ENCODE measurements around the gene SPSB4.
A peak's percentile ranks its signal among the peaks of the same experiment; 100 is the strongest.

Gene SPSB4

DNA sequence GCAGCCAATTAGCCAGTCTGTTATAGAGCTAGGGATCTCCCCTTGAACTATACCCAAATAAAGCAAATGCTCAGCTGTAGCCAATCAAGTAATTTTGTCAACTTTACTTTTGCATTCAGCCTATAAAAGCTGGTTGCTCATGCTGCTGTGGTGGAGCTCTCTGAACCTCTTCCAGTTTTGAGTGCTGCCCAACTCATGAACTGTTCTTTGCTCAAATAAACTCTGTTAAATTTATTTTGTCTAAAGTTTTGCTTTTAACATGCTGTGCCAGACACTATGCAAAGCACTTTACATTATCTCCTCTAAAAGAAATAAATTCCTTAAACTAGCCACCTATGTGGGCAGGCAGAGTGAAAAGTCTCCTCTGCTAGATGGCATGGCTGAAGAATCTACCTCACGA lies 128.8 kb downstream of the SPSB4 start:
- no peak overlapping the region for H3K4me3 ChIP-seq (ENCODE audit: low read depth, low read length)
- DNase-seq (ENCODE audit: low read depth), result no peak
- no peak for TF ChIP-seq CTCF (IDR thresholded peaks at IDR 0.05; ENCODE audit: control insufficient read depth, extremely low read depth, insufficient read depth)

DNA sequence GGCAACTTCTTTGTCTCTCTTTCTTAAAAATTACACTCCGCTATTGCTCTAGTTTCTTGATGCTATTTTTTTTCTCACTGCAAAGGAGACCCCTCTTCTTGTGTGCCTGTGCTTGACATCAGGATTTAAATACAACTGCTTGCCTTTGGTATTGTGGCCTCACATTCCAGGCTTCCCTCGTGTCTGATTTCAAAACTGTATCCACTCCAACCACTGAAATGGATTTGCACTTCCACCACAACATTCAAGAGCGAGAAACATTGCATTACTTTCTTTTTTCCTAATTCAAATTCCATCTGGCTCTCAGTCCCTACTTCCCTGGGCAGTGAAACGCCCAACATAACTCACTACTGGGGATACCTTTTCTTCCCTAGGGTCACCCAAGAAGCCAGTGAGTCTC lies 130.0 kb downstream of the SPSB4 start:
- DNase-seq (ENCODE audit: low read depth), result no peak
- H3K4me3 ChIP-seq (ENCODE audit: low read depth, low read length), result no peak overlapping the region
- TF ChIP-seq CTCF (IDR thresholded peaks at IDR 0.05; ENCODE audit: control insufficient read depth, extremely low read depth, insufficient read depth), result no peak

DNA sequence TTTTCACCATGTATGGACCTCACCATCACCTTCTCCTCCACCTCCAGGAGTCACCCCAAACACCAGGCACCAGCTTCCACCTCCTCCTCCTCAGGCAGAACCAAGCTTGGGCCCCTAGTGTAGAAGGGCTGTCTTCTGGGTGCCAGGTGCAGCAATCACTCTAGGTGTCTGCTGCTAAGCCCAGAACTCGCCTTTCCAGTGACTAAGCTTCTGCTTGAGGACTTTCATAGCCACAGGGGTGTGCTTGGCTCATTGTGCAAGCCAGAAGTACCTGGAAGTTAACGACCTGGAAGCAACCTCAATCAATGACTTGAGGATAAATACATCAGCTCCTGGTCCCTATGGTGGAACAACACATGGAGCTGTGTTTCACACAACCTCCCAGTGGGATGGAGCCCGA lies 130.7 kb downstream of the SPSB4 start:
- no peak for DNase-seq (ENCODE audit: low read depth)
- TF ChIP-seq CTCF (IDR thresholded peaks at IDR 0.05; ENCODE audit: control insufficient read depth, extremely low read depth, insufficient read depth), result no peak
- H3K4me3 ChIP-seq (ENCODE audit: low read depth, low read length), result no peak overlapping the region

DNA sequence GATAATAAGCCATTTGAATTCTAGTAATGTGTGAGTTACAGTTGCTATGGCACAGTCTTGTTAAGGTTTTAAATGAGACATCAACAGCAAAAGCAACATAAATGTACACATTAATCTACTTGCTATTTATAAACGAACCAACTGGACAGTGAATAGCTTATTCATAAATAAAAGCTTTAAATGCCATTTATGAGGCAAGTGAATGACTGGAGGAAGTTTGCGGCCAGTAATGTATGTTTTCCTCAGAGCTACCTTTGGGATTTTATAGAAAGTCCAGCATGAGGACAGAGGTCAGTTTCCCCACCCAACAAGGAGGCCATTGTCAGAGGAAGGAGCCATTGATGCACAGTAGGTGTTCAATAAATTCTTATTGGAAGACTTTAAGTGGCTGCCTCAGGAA lies 132.5 kb downstream of the SPSB4 start:
- no peak for DNase-seq (ENCODE audit: low read depth)
- TF ChIP-seq CTCF (IDR thresholded peaks at IDR 0.05; ENCODE audit: control insufficient read depth, extremely low read depth, insufficient read depth), result no peak
- H3K4me3 ChIP-seq (ENCODE audit: low read depth, low read length), result no peak overlapping the region

DNA sequence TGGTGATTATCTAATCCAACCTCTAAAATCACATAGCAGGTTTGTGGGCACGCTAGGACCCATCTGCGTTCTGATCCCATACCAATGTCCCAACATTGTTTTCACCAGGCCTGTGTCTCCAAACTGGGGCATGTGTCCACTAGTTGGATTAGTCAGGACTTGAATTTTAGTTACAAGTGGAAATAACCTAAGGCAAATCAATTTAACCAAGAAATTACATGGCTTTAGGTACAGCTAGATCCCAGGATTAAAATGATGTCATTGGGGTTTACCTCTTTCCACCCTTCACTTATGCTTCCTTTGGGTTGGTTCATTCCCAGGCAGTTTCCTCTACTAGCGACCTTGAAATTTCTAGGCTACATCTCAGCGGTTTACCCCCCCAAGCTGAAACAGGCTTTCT lies 133.3 kb downstream of the SPSB4 start:
- H3K4me3 ChIP-seq (ENCODE audit: low read depth, low read length), result no peak overlapping the region
- no peak for DNase-seq (ENCODE audit: low read depth)
- TF ChIP-seq CTCF (IDR thresholded peaks at IDR 0.05; ENCODE audit: control insufficient read depth, extremely low read depth, insufficient read depth), result no peak

DNA sequence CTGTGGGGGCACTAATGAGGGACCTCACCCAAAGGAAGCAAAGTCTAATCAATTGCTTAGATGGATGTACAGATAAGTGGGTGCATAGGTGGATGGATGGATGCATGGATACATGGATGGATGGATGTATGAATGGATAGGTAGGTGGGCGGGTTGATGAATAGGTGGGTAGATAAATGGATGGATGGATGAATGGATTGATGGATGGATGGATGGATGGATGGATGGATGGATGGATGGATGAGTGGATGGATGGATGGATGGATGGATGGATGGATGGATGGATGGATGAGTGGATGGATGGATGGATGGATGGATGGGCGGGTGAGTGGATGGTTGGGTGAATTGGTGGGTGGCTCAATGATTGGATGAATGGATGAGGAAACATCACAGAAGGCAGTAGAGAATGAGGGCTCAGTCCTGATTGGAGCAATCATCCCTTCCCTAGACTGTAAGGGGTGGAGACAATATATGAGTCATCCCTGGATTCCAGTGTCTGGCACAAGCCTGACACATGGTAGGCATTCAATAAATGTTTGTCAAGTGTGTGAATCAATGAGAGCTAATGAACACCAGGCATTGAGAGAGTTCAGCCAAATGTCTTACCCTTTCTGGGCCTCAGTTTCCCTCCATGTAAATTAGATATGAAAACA lies 140.1 kb downstream of the SPSB4 start:
- H3K4me3 ChIP-seq (ENCODE audit: low read depth, low read length), result no peak overlapping the region
- DNase-seq (ENCODE audit: low read depth), result no peak
- no peak for TF ChIP-seq CTCF (IDR thresholded peaks at IDR 0.05; ENCODE audit: control insufficient read depth, extremely low read depth, insufficient read depth)

DNA sequence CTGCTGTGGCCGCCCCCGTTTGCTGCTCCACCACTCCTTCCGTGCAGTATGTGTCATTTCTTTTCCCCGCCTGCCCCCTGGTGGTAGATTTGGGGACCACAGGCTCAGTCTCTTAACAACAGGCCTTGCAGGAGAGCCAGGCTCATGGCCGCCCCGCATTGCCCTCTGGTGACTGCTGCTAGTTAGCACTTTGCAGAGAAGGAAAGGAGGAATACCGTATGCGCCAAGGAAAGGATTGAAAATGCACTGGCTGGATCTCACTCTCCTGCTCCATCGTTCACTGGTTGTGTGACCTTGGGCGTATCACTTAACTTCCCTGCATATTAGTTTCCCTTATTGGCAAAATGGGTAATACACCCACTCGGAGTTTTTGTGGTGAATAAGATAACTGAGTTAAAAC lies 141.2 kb downstream of the SPSB4 start:
- peak; percentile 99 for TF ChIP-seq CTCF (IDR thresholded peaks at IDR 0.05; ENCODE audit: control insufficient read depth, extremely low read depth, insufficient read depth)
- no peak overlapping the region for H3K4me3 ChIP-seq (ENCODE audit: low read depth, low read length)
- DNase-seq (ENCODE audit: low read depth), result peak; percentile 78

Data from LNCaP clone FGC (cell line).